ENCODE data around the gene LMNA. TPM values are rescaled to one million over a fixed set of nuclear protein-coding genes. Genes with fewer than 3 reads are reported as not detected.
A peak's percentile ranks its signal among the peaks of the same experiment; 100 is the strongest.
"Not testable (repeated sequence)": the region's sequence is repeated elsewhere in the genome, so short reads cannot be mapped to it uniquely, and the experiment has no call there.

LMNA gene
- total RNA-seq, 4 donors from 2014 or later = 371 to 501 (median 419) TPM

- Histone ChIP-seq H3K36me3 (no peaks in the 10 kb centered on the region), H3K4me3 (peak overlapping the region in 2 of 4 donors; percentile 85 to 89), H3K9me3 (no peaks in the 10 kb centered on the region), H3K27me3 (no peaks in the 10 kb centered on the region), H3K4me1 (peaks cover 0 to 68% (median 28%) of the 10 kb centered on the region in 4 donors), H3K27ac (peak overlapping the region; percentile 92 to 98 (median 96))
- no peak for TF ChIP-seq POLR2A (IDR thresholded peaks at IDR 0.05)
- 31 to 35% methylated on average over 4 of the region's 4 CpGs for WGBS, 2 donors
- peak in 1 of 2 donors; percentile 4 for DNase-seq (ENCODE audit: low spot score in 2 of 2)
Measured at GRCh38 chr1:156113282-156113950, 1.1 kb upstream of the LMNA start.

DNA sequence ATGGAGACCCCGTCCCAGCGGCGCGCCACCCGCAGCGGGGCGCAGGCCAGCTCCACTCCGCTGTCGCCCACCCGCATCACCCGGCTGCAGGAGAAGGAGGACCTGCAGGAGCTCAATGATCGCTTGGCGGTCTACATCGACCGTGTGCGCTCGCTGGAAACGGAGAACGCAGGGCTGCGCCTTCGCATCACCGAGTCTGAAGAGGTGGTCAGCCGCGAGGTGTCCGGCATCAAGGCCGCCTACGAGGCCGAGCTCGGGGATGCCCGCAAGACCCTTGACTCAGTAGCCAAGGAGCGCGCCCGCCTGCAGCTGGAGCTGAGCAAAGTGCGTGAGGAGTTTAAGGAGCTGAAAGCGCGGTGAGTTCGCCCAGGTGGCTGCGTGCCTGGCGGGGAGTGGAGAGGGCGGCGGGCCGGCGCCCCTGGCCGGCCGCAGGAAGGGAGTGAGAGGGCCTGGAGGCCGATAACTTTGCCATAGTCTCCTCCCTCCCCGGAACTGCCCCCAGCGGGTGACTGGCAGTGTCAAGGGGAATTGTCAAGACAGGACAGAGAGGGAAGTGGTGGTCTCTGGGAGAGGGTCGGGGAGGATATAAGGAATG, 505 bp downstream of the LMNA start:
- Histone ChIP-seq H3K27ac (peak overlapping the region; percentile 92 to 98 (median 96)), H3K27me3 (no peaks in the 10 kb centered on the region), H3K4me1 (peaks cover 0 to 73% (median 42%) of the 10 kb centered on the region in 4 donors), H3K36me3 (no peaks in the 10 kb centered on the region), H3K9me3 (no peaks in the 10 kb centered on the region), H3K4me3 (peak overlapping the region; percentile 85 to 94 (median 90))
- DNase-seq (ENCODE audit: low spot score in 2 of 2) = no peak
- TF ChIP-seq POLR2A (IDR thresholded peaks at IDR 0.05) (no peak), CTCF (IDR thresholded peaks at IDR 0.05) (no peak), EP300 (IDR thresholded peaks at IDR 0.05) (no peak)
- WGBS, 2 donors = 0 to 1% methylated on average over 13 to 16 of the region's 49 CpGs

GRCh38 chr1:156115514-156116374, 1.2 kb downstream of the LMNA start:
- TF ChIP-seq POLR2A (IDR thresholded peaks at IDR 0.05) (peak in 1 of 2 donors; percentile 39), CTCF (IDR thresholded peaks at IDR 0.05) (no peak), EP300 (IDR thresholded peaks at IDR 0.05) (peak in 1 of 2 donors; percentile 73)
- 1 to 3% methylated on average over 16 to 19 of the region's 19 CpGs for WGBS, 2 donors
- H3K4me1 ChIP-seq = peaks cover 0 to 80% (median 50%) of the 10 kb centered on the region in 4 donors
- DNase-seq (ENCODE audit: low spot score in 2 of 2) = peak in 1 of 2 donors; percentile 68
- peak overlapping the region; percentile 92 to 98 (median 96) for H3K27ac ChIP-seq
- no peaks in the 10 kb centered on the region for H3K27me3 ChIP-seq
- H3K4me3 ChIP-seq = peak overlapping the region; percentile 85 to 94 (median 90)
- H3K36me3 ChIP-seq = no peaks in the 10 kb centered on the region
- H3K9me3 ChIP-seq = no peaks in the 10 kb centered on the region

GRCh38 chr1:156116731-156117130, 2.2 kb downstream of the LMNA start:
- Histone ChIP-seq H3K27ac (peak overlapping the region; percentile 92 to 98 (median 96)), H3K4me3 (peak overlapping the region; percentile 85 to 94 (median 90)), H3K4me1 (peaks cover 0 to 80% (median 54%) of the 10 kb centered on the region in 4 donors)
- not testable (repeated sequence) for H3K36me3 ChIP-seq; H3K27me3 ChIP-seq; DNase-seq (ENCODE audit: low spot score in 2 of 2); H3K9me3 ChIP-seq
- 26 to 27% methylated on average over 5 of the region's 5 CpGs for WGBS, 2 donors

DNA sequence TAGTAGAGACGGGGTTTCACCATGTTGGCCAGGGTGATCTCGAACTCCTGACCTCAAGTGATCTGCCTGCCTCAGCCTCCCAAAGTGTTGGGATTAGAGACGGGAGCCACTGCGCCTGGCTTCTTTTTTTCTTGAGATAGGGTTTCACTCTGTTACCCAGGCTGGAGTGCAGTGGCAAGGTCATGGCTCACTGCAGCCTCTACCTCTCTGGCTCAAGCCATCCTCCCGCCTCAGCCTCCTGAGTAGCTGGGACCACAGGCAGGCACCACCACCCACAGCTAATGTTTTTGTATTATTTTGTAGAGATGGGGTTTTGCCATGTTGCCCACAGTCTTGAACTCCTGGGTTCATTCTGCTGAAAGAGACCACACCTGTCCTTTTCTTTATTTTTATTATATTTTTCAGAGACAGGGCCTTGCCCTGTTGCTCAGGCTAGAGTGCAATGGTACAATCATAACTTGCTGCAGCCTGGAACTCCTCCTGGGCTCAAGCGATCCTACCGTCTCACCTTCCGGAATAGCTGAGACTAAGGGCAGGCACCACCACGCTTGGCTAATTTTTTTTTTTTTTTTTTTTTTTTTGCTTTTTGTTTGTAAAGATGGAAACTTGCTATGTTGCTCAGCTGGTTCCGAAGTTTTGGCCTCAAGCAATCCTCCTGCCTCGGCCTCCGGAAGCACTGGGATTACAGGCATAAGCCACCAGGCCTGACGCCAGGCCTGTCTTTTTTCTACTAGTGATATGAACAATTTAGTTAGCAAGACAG, 3.1 kb downstream of the LMNA start:
- TF ChIP-seq CTCF (IDR thresholded peaks at IDR 0.05) (no peak), POLR2A (IDR thresholded peaks at IDR 0.05) (no peak), EP300 (IDR thresholded peaks at IDR 0.05) (no peak)
- Histone ChIP-seq H3K27ac (peak overlapping the region; percentile 92 to 98 (median 96)), H3K9me3 (no peaks in the 10 kb centered on the region), H3K4me1 (peaks cover 0 to 80% (median 57%) of the 10 kb centered on the region in 4 donors), H3K4me3 (peak overlapping the region; percentile 5 to 90 (median 87)), H3K27me3 (no peaks in the 10 kb centered on the region), H3K36me3 (no peaks in the 10 kb centered on the region)
- DNase-seq (ENCODE audit: low spot score in 2 of 2) = no peak
- WGBS, 2 donors = 53 to 54% methylated on average over 13 of the region's 13 CpGs
